K562 (cell line): ENCODE measurements around the gene CCDC9. TPM values are rescaled to one million over a fixed set of nuclear protein-coding genes. Genes with fewer than 3 reads are reported as not detected.
A peak's percentile ranks its signal among the peaks of the same experiment; 100 is the strongest.

Source experiments
- EHMT2 ChIP-seq: fragments of 450-650 bp; IDR thresholded peaks from 2 replicates; pipeline ENCODE4 v1.6.1; 2018; ENCODE audit warnings: antibody characterized with exemption
- EP300 ChIP-seq: IDR thresholded peaks from 2 replicates; pipeline ENCODE4 v1.6.1; 2012; ENCODE audit warnings: low read length, improper control_type of control experiment
- HOXB6 ChIP-seq: fragments of 250-450 bp; sonication (Bioruptor Pico); IDR thresholded peaks from 2 replicates; pipeline ENCODE4 v1.5.1; 2022; ENCODE audit warnings: mild to moderate bottlenecking, borderline replicate concordance
- ILF3 ChIP-seq: fragments of 450-650 bp; IDR thresholded peaks from 2 replicates; pipeline ENCODE4 v1.6.1; 2018; ENCODE audit warnings: antibody characterized with exemption, mild to moderate bottlenecking, moderate library complexity, borderline replicate concordance
- MAZ ChIP-seq, 2 experiments: fragments of 450-650 bp in 1 of 2; sonication (generic) in 1 of 2; formaldehyde crosslinking; IDR thresholded peaks in 1 of 2; conservative IDR thresholded peaks in 1 of 2; 2 replicates each; pipeline versions ENCODE4 v1.4.0 to v1.5.0; 2020; ENCODE audit warnings: mild to moderate bottlenecking in 1 of 2, missing genetic modification reagents in 1 of 2
- MCM7 ChIP-seq, 2 experiments: fragments of 450-650 bp; IDR thresholded peaks; 2 replicates each; pipeline ENCODE4 v1.6.1; 2016 to 2018
- MED1 ChIP-seq: sonication (generic); formaldehyde crosslinking; IDR thresholded peaks from 2 replicates; pipeline ENCODE4 v1.8.1; 2023; ENCODE audit warnings: missing genetic modification reagents, borderline replicate concordance
- MTF1 ChIP-seq: fragments of 250-450 bp; sonication (Bioruptor Pico); IDR thresholded peaks from 2 replicates; pipeline ENCODE4 v1.9.0; 2021; ENCODE audit warnings: moderate library complexity, mild to moderate bottlenecking, inconsistent platforms, borderline replicate concordance
- PRMT5 ChIP-seq: sonication (generic); formaldehyde crosslinking; IDR thresholded peaks from 2 replicates; pipeline ENCODE4 v1.5.0; 2020; ENCODE audit warnings: missing genetic modification reagents
- RBM34 ChIP-seq: fragments of 200-400 bp; formaldehyde crosslinking; IDR thresholded peaks from 2 replicates; pipeline ENCODE4 v1.6.1; 2018; ENCODE audit warnings: low read length, borderline replicate concordance; ENCODE audit not compliant: insufficient read depth
- RHOXF2B ChIP-seq: fragments of 250-450 bp; sonication (Bioruptor Pico); conservative IDR thresholded peaks from 2 replicates; pipeline ENCODE4 v1.5.1; 2021
- SP1 ChIP-seq: sonication (generic); formaldehyde crosslinking; IDR thresholded peaks from 2 replicates; pipeline ENCODE4 v1.8.1; 2022; ENCODE audit warnings: mild to moderate bottlenecking, missing genetic modification reagents
- STAT5B ChIP-seq: fragments of 250-450 bp; sonication (Bioruptor Pico); IDR thresholded peaks from 2 replicates; pipeline ENCODE4 v1.8.0; 2021; ENCODE audit warnings: mild to moderate bottlenecking, inconsistent platforms
- TCF7L2 ChIP-seq: fragments of 150-350 bp; IDR thresholded peaks from 2 replicates; pipeline ENCODE4 v1.6.1; 2016; ENCODE audit warnings: low read depth, mild to moderate bottlenecking, low read length, moderate library complexity
- TOE1 ChIP-seq, 2 experiments: fragments of 450-650 bp in 1 of 2; sonication (generic) in 1 of 2; formaldehyde crosslinking in 1 of 2; IDR thresholded peaks; 2 replicates each; pipeline versions ENCODE4 v1.7.1 to v1.8.0; 2016 to 2022; ENCODE audit warnings: borderline replicate concordance in 2 of 2, mild to moderate bottlenecking in 2 of 2, antibody characterized with exemption in 1 of 2, inconsistent platforms in 1 of 2, low read depth in 1 of 2, missing genetic modification reagents in 1 of 2, moderate library complexity in 1 of 2
- TRIM28 ChIP-seq: fragments of 450-650 bp; IDR thresholded peaks from 2 replicates; pipeline ENCODE4 v1.6.1; 2017
- polyA plus RNA-seq, 8 experiments: library from polyadenylated mRNA; depleted of rRNA in 4 of 8; stranded (reverse) in 5 of 8; unstranded in 3 of 8; fragments of >200 nt; fragmentation: Nextera tagmentation in 2 of 8; fragmentation: Illumina TruSeq in 1 of 8; extraction: Ambion mirVana in 2 of 8; extraction: Trizol in 1 of 8; gene quantifications; 2 replicates each; pipeline versions ENCODE4 v1.2.1 to v1.2.3, GENCODE V29; 2011 to 2014; ENCODE audit warnings: inconsistent platforms in 1 of 8, missing spikeins in 1 of 8
- total RNA-seq, 7 experiments: library from RNA; depleted of rRNA in 6 of 7; stranded (reverse); fragments of >200 nt in 6 of 7; fragmentation: Illumina TruSeq in 2 of 7; extraction: Trizol in 2 of 7; gene quantifications; 2 replicates each; pipeline versions ENCODE4 v1.2.1 to v1.2.3, GENCODE V29; 2011 to 2021; ENCODE audit warnings: low replicate concordance in 1 of 7
- TF ChIP-seq, protein P1 (sequence below): IDR thresholded peaks from 2 replicates; pipeline ENCODE4 v1.6.1; 2014; ENCODE audit warnings: antibody characterized with exemption
- TF ChIP-seq, protein P2 (sequence below): fragments of 450-650 bp; conservative IDR thresholded peaks from 2 replicates; pipeline ENCODE4 v1.6.1; 2016; ENCODE audit warnings: missing genetic modification characterization, low read depth, mild to moderate bottlenecking, missing compliant biosample characterization, moderate library complexity
- TF ChIP-seq, protein P3 (sequence below): fragments of 250-450 bp; sonication (Bioruptor Pico); IDR thresholded peaks from 2 replicates; pipeline ENCODE4 v1.9.0; 2021; ENCODE audit warnings: mild to moderate bottlenecking, inconsistent platforms
- TF ChIP-seq, protein P4 (sequence below): fragments of 250-450 bp; sonication (Bioruptor Pico); IDR thresholded peaks from 2 replicates; pipeline ENCODE4 v1.8.0; 2022; ENCODE audit warnings: inconsistent platforms

CCDC9 gene
- total and polyA plus RNA-seq, 9 of the 15 experiments (the other 6 are each of a cell fraction or from before 2014, with no cell fraction given), result 0.23 to 38.6 (median 8.4) TPM

DNA sequence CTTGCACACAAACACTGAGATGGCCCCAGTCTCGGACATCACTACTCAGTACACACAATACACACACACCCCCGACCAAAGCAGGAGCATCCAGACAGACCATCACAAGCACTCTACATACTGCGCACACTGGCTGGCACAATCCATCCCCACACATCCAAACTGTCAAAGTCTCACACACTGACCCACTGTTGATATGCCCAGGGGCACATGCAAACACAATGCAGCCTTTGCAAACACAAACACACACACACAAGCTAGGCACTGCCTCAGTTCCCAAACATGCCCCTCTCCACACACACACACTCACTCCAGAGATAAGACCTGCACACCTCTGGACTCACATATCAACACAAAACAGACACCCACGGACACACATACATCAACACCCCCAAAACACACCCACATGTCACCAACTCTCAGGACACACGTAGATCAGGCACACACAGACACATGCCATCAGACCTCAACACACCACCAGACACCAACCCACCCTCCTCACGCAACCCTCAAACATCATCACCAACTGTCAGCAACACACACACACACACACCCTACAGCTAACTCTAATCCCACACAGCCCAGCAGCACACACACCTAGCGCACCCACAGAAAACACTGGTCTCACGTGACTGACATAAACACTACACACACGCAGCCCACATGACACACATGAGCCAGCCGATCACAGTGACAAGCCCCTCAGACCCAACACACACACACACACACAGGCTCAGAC, 27.2 kb upstream of the CCDC9 start (continued):
- TF ChIP-seq MTF1 (CRISPR knock-in tag) (no peak), MCM7 (IDR thresholded peaks at IDR 0.05) (peak in 1 of 2 experiments; percentile 58; a peak in 1 of 4 replicates), MAZ (CRISPR knock-in tag; conservative IDR thresholded peaks at IDR 0.05 in 1 of 2, IDR thresholded peaks at IDR 0.05 in 1 of 2) (no peak), PRMT5 (CRISPR knock-in tag) (no peak), ILF3 (no peak), MED1 (no peak), TRIM28 (no peak; the same call in 1 of the 2 replicates), EP300 (no peak), SP1 (CRISPR knock-in tag) (peak; percentile 17; the same call in 1 of the 2 replicates), STAT5B (CRISPR knock-in tag) (no peak), EHMT2 (peak; percentile 65; the same call in 1 of the 2 replicates), RBM34 (no peak), HOXB6 (CRISPR knock-in tag) (no peak), TOE1 (IDR thresholded peaks at IDR 0.05; ENCODE audit: borderline replicate concordance) (peak; percentile 92), TOE1 (CRISPR knock-in tag; IDR thresholded peaks at IDR 0.05; ENCODE audit: borderline replicate concordance, low read depth) (no peak; the same call in 1 of the 2 replicates), RHOXF2B (CRISPR knock-in tag) (no peak), TCF7L2 (no peak)
- TF ChIP-seq, protein P1, sequence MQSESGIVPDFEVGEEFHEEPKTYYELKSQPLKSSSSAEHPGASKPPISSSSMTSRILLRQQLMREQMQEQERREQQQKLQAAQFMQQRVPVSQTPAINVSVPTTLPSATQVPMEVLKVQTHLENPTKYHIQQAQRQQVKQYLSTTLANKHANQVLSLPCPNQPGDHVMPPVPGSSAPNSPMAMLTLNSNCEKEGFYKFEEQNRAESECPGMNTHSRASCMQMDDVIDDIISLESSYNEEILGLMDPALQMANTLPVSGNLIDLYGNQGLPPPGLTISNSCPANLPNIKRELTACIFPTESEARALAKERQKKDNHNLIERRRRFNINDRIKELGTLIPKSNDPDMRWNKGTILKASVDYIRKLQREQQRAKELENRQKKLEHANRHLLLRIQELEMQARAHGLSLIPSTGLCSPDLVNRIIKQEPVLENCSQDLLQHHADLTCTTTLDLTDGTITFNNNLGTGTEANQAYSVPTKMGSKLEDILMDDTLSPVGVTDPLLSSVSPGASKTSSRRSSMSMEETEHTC, result no peak
- TF ChIP-seq, protein P2, sequence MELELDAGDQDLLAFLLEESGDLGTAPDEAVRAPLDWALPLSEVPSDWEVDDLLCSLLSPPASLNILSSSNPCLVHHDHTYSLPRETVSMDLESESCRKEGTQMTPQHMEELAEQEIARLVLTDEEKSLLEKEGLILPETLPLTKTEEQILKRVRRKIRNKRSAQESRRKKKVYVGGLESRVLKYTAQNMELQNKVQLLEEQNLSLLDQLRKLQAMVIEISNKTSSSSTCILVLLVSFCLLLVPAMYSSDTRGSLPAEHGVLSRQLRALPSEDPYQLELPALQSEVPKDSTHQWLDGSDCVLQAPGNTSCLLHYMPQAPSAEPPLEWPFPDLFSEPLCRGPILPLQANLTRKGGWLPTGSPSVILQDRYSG, result no peak
- TF ChIP-seq, protein P3, sequence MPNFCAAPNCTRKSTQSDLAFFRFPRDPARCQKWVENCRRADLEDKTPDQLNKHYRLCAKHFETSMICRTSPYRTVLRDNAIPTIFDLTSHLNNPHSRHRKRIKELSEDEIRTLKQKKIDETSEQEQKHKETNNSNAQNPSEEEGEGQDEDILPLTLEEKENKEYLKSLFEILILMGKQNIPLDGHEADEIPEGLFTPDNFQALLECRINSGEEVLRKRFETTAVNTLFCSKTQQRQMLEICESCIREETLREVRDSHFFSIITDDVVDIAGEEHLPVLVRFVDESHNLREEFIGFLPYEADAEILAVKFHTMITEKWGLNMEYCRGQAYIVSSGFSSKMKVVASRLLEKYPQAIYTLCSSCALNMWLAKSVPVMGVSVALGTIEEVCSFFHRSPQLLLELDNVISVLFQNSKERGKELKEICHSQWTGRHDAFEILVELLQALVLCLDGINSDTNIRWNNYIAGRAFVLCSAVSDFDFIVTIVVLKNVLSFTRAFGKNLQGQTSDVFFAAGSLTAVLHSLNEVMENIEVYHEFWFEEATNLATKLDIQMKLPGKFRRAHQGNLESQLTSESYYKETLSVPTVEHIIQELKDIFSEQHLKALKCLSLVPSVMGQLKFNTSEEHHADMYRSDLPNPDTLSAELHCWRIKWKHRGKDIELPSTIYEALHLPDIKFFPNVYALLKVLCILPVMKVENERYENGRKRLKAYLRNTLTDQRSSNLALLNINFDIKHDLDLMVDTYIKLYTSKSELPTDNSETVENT (CRISPR knock-in tag), result no peak
- TF ChIP-seq, protein P4, sequence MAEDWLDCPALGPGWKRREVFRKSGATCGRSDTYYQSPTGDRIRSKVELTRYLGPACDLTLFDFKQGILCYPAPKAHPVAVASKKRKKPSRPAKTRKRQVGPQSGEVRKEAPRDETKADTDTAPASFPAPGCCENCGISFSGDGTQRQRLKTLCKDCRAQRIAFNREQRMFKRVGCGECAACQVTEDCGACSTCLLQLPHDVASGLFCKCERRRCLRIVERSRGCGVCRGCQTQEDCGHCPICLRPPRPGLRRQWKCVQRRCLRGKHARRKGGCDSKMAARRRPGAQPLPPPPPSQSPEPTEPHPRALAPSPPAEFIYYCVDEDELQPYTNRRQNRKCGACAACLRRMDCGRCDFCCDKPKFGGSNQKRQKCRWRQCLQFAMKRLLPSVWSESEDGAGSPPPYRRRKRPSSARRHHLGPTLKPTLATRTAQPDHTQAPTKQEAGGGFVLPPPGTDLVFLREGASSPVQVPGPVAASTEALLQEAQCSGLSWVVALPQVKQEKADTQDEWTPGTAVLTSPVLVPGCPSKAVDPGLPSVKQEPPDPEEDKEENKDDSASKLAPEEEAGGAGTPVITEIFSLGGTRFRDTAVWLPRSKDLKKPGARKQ, result no peak
